Transverse colon (tissue), 4 donors: ENCODE results near the gene TMED10. TPM values are rescaled to one million over a fixed set of nuclear protein-coding genes. Genes with fewer than 3 reads are reported as not detected.

Source experiments
- DNase-seq: peaks from one replicate; pipeline ENCODE4 v3.0.0-alpha.2; 2019
- H3K27ac ChIP-seq, 4 donors: fragments of 200-600 bp; sonication (generic); 2 replicates each; pipeline ENCODE4 v1.5.1; 2016 to 2018; ENCODE audit warnings: inconsistent platforms in 4 of 4
- H3K27me3 ChIP-seq: fragments of 200-600 bp; sonication (generic); 2 replicates; pipeline ENCODE4 v1.5.1; 2017; ENCODE audit warnings: inconsistent platforms
- H3K36me3 ChIP-seq, 4 donors: fragments of 200-600 bp; sonication (generic); 2 replicates each; pipeline ENCODE4 v1.5.1; 2017 to 2019; ENCODE audit warnings: inconsistent platforms in 4 of 4
- H3K4me1 ChIP-seq, 4 donors: fragments of 200-600 bp; sonication (generic); 2 replicates each; pipeline ENCODE4 v1.5.1; 2017 to 2020; ENCODE audit warnings: inconsistent platforms in 4 of 4
- H3K4me3 ChIP-seq, 4 donors: fragments of 200-600 bp; sonication (generic); 1 replicate in 1 of 4; 2 replicates in 3 of 4; pipeline versions ENCODE4 v1.5.1 to v1.6.1; 2017 to 2019; ENCODE audit warnings: inconsistent platforms in 4 of 4
- H3K9me3 ChIP-seq, 2 donors: fragments of 200-600 bp; sonication (generic); 2 replicates each; pipeline ENCODE4 v1.5.1; 2017 to 2019; ENCODE audit warnings: inconsistent platforms in 2 of 2
- EP300 ChIP-seq: sonication (generic); formaldehyde crosslinking; IDR thresholded peaks from one replicate; pipeline ENCODE4 v1.6.1; 2017; ENCODE audit warnings: antibody characterized with exemption, low read depth
- POLR2A ChIP-seq: fragments of 450-650 bp; IDR thresholded peaks from one replicate; pipeline ENCODE4 v1.6.1; 2016; ENCODE audit warnings: antibody characterized with exemption, mild to moderate bottlenecking, moderate library complexity
- POLR2AphosphoS5 ChIP-seq, 3 donors: sonication (generic); formaldehyde crosslinking; IDR thresholded peaks; one replicate each; pipeline ENCODE4 v1.6.1; 2016; ENCODE audit warnings: antibody characterized with exemption in 3 of 3
- WGBS, 2 donors: methylation state at CpG; one replicate each; pipeline ENCODE4 v1.1.5; 2018; ENCODE audit warnings: low coverage in 1 of 2; 5-methylcytosine and 5-hydroxymethylcytosine counted together
- in situ Hi-C, 4 donors: fragments of 200-750 bp; cut with MboI; loops; one replicate each; pipeline versions ENCODE4 v1.15.0 to v1.15.1; 2017; ENCODE audit warnings: low sequenced_read_pairs in 3 of 4, low pct_ligation_motif_present in 1 of 4, low pct_unique_long_range_greater_than_20kb in 1 of 4
- intact Hi-C: fragments of 100-400 bp; cut with DNase I; formaldehyde crosslinking; loops from one replicate; pipeline ENCODE4 v1.15.1; 2023; ENCODE audit warnings: low total_unique reads
- total RNA-seq, 4 donors: library from RNA; depleted of rRNA; stranded (reverse); fragments of >200 nt; gene quantifications; one replicate each; pipeline ENCODE4 v1.1.0, GENCODE V29; 2016
- TF ChIP-seq, protein P1 (sequence below), 5 experiments: fragments of 200-600 bp in 3 of 5; fragments of 450-650 bp in 2 of 5; sonication (generic) in 3 of 5; IDR thresholded peaks; 1 replicate in 2 of 5; 2 replicates in 3 of 5; pipeline ENCODE4 v1.5.1; 2016 to 2017; ENCODE audit warnings: antibody characterized with exemption in 5 of 5, inconsistent platforms in 3 of 5, mild to moderate bottlenecking in 2 of 5, moderate library complexity in 1 of 5

The TMED10 gene
- total RNA-seq, 4 donors from 2014 or later, result 70.3 to 255 (median 244) TPM

DNA sequence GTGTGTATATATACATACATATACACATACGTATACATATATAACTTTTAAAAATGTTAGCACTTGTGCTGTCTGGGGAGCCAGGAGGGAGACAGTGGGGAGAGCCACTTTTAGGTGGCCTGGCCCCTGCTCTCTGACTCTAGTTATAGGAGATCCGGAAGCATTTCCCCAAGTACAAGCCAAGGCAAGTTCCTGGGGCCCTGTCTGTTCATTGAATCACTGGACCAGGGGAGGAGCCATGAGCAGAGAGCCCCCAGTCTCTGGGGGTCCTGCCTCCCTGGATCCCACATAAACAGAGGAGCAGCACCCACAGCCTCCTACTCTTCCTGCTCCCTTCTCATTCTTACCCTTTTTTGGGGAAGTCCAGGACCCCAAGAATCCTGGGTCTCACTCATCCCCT lies 45.4 kb upstream of the TMED10 start:
- intact Hi-C loops (no loop called here), in situ Hi-C loops (no loop called here)
- Histone ChIP-seq H3K4me1 (peaks cover 0 to 14% (median 0%) of the 10 kb centered on the region in 4 donors), H3K9me3 (no peaks in the 10 kb centered on the region), H3K27me3 (no peaks in the 10 kb centered on the region), H3K36me3 (no peaks in the 10 kb centered on the region), H3K27ac (no peak overlapping the region), H3K4me3 (no peak overlapping the region)
- DNase-seq, result no peak
- 88 to 100% methylated on average over 2 of the region's 2 CpGs for WGBS, 2 donors
- TF ChIP-seq POLR2A, result no peak

- TF ChIP-seq, protein P1, sequence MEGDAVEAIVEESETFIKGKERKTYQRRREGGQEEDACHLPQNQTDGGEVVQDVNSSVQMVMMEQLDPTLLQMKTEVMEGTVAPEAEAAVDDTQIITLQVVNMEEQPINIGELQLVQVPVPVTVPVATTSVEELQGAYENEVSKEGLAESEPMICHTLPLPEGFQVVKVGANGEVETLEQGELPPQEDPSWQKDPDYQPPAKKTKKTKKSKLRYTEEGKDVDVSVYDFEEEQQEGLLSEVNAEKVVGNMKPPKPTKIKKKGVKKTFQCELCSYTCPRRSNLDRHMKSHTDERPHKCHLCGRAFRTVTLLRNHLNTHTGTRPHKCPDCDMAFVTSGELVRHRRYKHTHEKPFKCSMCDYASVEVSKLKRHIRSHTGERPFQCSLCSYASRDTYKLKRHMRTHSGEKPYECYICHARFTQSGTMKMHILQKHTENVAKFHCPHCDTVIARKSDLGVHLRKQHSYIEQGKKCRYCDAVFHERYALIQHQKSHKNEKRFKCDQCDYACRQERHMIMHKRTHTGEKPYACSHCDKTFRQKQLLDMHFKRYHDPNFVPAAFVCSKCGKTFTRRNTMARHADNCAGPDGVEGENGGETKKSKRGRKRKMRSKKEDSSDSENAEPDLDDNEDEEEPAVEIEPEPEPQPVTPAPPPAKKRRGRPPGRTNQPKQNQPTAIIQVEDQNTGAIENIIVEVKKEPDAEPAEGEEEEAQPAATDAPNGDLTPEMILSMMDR (IDR thresholded peaks at IDR 0.05), result no peak
- TF ChIP-seq POLR2A, result no peak
- TF ChIP-seq EP300, result no peak
- no peak for TF ChIP-seq POLR2AphosphoS5 (IDR thresholded peaks at IDR 0.05)
- in situ Hi-C loops, result no loop called here
- 76 to 100% methylated on average over 2 to 9 of the region's 9 CpGs for WGBS, 2 donors
Observed at GRCh38 chr14:75220156-75220555, 43.7 kb upstream of the TMED10 start.

GRCh38 chr14:75217508-75218206 lies 41.2 kb upstream of the TMED10 start:
- no peaks in the 10 kb centered on the region for H3K27me3 ChIP-seq
- H3K4me3 ChIP-seq, result no peak overlapping the region
- no peaks in the 10 kb centered on the region for H3K9me3 ChIP-seq
- DNase-seq, result no peak
- intact Hi-C loops, result no loop called here
- no peaks in the 10 kb centered on the region for H3K4me1 ChIP-seq
- in situ Hi-C loops, result no loop called here
- 82 to 84% methylated on average over 3 to 4 of the region's 4 CpGs for WGBS, 2 donors
- no peaks in the 10 kb centered on the region for H3K36me3 ChIP-seq
- no peak overlapping the region for H3K27ac ChIP-seq
- TF ChIP-seq POLR2AphosphoS5 (IDR thresholded peaks at IDR 0.05) (no peak), POLR2A (no peak)

More at GRCh38 chr14:75220156-75220555, 43.7 kb upstream of the TMED10 start:
- Histone ChIP-seq H3K9me3 (no peaks in the 10 kb centered on the region), H3K36me3 (no peaks in the 10 kb centered on the region), H3K4me1 (peaks cover 0 to 14% (median 0%) of the 10 kb centered on the region in 4 donors), H3K27me3 (no peaks in the 10 kb centered on the region), H3K4me3 (no peak overlapping the region), H3K27ac (no peak overlapping the region)
- no peak for DNase-seq
- intact Hi-C loops, result no loop called here

- H3K36me3 ChIP-seq, result no peaks in the 10 kb centered on the region
- 87 to 90% methylated on average over 3 to 6 of the region's 6 CpGs for WGBS, 2 donors
- no peak for TF ChIP-seq POLR2AphosphoS5 (IDR thresholded peaks at IDR 0.05)
- TF ChIP-seq, protein P1 (IDR thresholded peaks at IDR 0.05), result no peak
- TF ChIP-seq EP300, result no peak
- TF ChIP-seq POLR2A, result no peak
- no peaks in the 10 kb centered on the region for H3K9me3 ChIP-seq
- no peak overlapping the region for H3K4me3 ChIP-seq
- no peak for DNase-seq
- no peak overlapping the region for H3K27ac ChIP-seq
- H3K27me3 ChIP-seq, result no peaks in the 10 kb centered on the region
- in situ Hi-C loops, result no loop called here
- intact Hi-C loops, result no loop called here
- no peaks in the 10 kb centered on the region for H3K4me1 ChIP-seq
Observed at GRCh38 chr14:75216427-75217006, 40.1 kb upstream of the TMED10 start.

DNA sequence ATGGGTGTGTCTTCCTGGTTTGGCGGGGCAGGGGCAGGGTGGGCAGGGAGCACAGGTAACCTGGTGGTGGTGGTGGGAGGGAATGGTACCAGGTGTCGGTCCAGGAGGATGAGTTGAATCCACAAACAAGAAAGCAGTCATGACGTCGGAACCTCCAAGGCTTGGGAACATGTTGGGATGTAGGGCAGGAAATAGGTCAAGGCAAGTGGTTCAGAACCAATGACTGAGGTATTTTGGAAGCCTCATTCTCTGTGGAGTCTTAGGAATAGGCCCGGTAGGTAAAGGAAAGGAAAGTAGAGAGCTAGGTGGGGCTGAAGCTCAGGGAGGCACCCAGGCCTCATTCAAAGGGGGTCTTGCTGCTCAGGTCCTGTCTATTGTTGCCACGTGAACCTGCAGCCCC lies 39.1 kb upstream of the TMED10 start:
- DNase-seq, result no peak
- Histone ChIP-seq H3K4me3 (no peak overlapping the region), H3K4me1 (no peaks in the 10 kb centered on the region), H3K27me3 (no peaks in the 10 kb centered on the region), H3K36me3 (no peaks in the 10 kb centered on the region), H3K9me3 (no peaks in the 10 kb centered on the region), H3K27ac (no peak overlapping the region)
- TF ChIP-seq, protein P1 (IDR thresholded peaks at IDR 0.05), result no peak
- TF ChIP-seq POLR2AphosphoS5 (IDR thresholded peaks at IDR 0.05) (no peak), EP300 (no peak), POLR2A (no peak)
- WGBS, 2 donors, result 79 to 95% methylated on average over 3 to 6 of the region's 6 CpGs
- intact Hi-C loops (no loop called here), in situ Hi-C loops (no loop called here)
